Measurements from ENCODE around the gene ZNF423.

DNA sequence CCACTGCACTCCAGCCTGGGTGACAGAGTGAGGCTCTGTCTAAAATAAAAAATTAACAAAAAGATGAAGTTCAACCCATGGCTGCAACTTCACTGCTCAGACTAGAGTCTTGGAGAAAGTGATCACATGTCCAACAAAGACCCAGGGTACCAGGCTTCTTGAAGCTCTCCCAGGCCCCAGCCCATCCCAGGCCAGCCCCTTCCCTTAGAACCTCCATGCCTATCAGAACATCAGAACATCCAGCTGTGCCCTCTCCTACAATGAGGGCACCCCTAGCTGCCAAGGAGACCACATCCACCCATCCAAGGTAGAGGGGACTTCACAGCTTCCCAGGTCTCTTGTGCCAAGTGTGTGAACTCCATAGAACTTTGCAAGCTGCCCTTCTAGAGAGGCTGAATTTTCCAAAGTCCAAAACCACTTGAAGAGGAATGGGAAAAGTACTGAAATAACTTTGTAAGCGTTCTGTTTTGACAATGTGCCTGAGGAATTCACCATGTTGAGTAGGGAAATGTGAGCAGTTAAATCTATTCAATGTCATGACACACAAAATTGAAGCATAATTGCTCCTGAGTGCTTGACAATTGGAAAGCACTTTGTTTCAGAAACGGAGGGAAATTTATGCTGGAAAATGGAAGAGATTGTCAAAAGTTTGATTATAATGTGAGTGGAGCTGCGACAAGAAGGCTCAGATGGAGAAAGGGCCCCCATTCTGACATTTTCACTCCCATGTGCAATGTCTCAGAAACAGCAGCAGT lies 230.4 kb downstream of the ZNF423 start:
- TF ChIP-seq EZH2 (IDR thresholded peaks at IDR 0.05; ENCODE audit: insufficient read depth, low read length): no peak
- TF ChIP-seq, protein P1, sequence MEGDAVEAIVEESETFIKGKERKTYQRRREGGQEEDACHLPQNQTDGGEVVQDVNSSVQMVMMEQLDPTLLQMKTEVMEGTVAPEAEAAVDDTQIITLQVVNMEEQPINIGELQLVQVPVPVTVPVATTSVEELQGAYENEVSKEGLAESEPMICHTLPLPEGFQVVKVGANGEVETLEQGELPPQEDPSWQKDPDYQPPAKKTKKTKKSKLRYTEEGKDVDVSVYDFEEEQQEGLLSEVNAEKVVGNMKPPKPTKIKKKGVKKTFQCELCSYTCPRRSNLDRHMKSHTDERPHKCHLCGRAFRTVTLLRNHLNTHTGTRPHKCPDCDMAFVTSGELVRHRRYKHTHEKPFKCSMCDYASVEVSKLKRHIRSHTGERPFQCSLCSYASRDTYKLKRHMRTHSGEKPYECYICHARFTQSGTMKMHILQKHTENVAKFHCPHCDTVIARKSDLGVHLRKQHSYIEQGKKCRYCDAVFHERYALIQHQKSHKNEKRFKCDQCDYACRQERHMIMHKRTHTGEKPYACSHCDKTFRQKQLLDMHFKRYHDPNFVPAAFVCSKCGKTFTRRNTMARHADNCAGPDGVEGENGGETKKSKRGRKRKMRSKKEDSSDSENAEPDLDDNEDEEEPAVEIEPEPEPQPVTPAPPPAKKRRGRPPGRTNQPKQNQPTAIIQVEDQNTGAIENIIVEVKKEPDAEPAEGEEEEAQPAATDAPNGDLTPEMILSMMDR (IDR thresholded peaks at IDR 0.05; ENCODE audit: insufficient read depth, low read depth, low read length): no peak

All from astrocyte (in vitro differentiated cells and primary cell).